Body of pancreas (tissue), 4 donors: ENCODE data around the gene KDM4C. TPM values are rescaled to one million over a fixed set of nuclear protein-coding genes. Genes with fewer than 3 reads are reported as not detected.

Experiments used
- ATAC-seq: fragments of 150-250 bp; one replicate; pipeline ENCODE4 v1.9.1; 2016
- DNase-seq, 4 donors: peaks; one replicate each; pipeline ENCODE4 v3.0.0-alpha.2; 2019
- H3K27ac ChIP-seq, 4 donors: fragments of 200-600 bp; sonication (generic); 1 replicate in 3 of 4; 2 replicates in 1 of 4; pipeline versions ENCODE4 v1.5.1 to v1.6.1; 2016 to 2019; ENCODE audit warnings: mild to moderate bottlenecking in 1 of 4, mixed read lengths in 1 of 4, moderate library complexity in 1 of 4
- H3K27me3 ChIP-seq, 2 donors: fragments of 200-600 bp; sonication (generic); one replicate each; pipeline ENCODE4 v1.6.0; 2016; ENCODE audit warnings: mild to moderate bottlenecking in 1 of 2
- H3K36me3 ChIP-seq, 2 donors: fragments of 200-600 bp; sonication (generic); replicated peaks in 1 of 2; 2 replicates each; pipeline ENCODE4 v1.5.1; 2016; ENCODE audit warnings: low read depth in 2 of 2; ENCODE audit not compliant: insufficient read depth in 1 of 2
- H3K4me1 ChIP-seq: fragments of 200-600 bp; sonication (generic); one replicate; pipeline ENCODE4 v1.6.0; 2016
- H3K4me3 ChIP-seq, 2 donors: fragments of 200-600 bp; sonication (generic); 1 replicate in 1 of 2; 2 replicates in 1 of 2; pipeline ENCODE4 v1.5.1; 2016 to 2019
- H3K9me3 ChIP-seq, 3 donors: fragments of 200-600 bp; sonication (generic); 1 replicate in 2 of 3; 2 replicates in 1 of 3; pipeline ENCODE4 v1.5.1; 2016
- CTCF ChIP-seq, 7 experiments: fragments of 450-650 bp in 4 of 7; fragments of 200-600 bp in 3 of 7; sonication (generic) in 3 of 7; IDR thresholded peaks; one replicate each; pipeline ENCODE4 v1.5.1; 2016 to 2019; ENCODE audit warnings: antibody characterized with exemption in 7 of 7
- POLR2A ChIP-seq, 3 donors: fragments of 450-650 bp; IDR thresholded peaks; one replicate each; pipeline ENCODE4 v1.6.1; 2016; ENCODE audit warnings: antibody characterized with exemption in 3 of 3, mild to moderate bottlenecking in 2 of 3
- WGBS, 2 donors: methylation state at CpG; one replicate each; pipeline ENCODE4 v1.1.5; 2017; 5-methylcytosine and 5-hydroxymethylcytosine counted together
- intact Hi-C: fragments of 100-400 bp; cut with DNase I; formaldehyde crosslinking; loops from one replicate; pipeline ENCODE4 v1.15.1; 2023
- total RNA-seq, 2 donors: library from RNA; depleted of rRNA; stranded (reverse); fragments of >200 nt; gene quantifications; one replicate each; pipeline ENCODE4 v1.1.0, GENCODE V29; 2016

Gene KDM4C
- total RNA-seq, 2 donors from 2014 or later, result 40.5 to 48.5 TPM

DNA sequence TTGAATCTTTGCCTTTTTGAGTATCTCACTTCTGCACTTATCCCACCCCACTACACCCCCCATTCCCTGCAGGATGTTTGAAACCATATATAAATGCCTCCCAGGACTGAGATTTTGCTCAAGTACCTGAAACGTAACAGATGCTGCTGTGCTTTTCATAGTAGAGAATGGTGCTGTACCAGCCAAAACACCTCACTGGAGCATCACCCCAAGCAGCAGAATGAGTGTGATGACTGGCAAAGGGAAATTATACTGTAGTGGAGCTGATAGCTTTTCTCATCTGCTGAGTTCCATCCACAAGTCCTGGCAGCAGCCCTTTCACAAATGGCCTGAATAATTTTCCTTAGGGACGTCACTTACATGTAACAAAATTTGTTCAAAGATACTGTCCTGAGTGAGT, 246.1 kb downstream of the KDM4C start:
- Histone ChIP-seq H3K9me3 (no peaks in the 10 kb centered on the region), H3K4me1 (no peaks in the 10 kb centered on the region), H3K27ac (no peak overlapping the region), H3K36me3 (peaks cover 3 to 9% of the 10 kb centered on the region in 2 donors), H3K4me3 (no peak overlapping the region), H3K27me3 (no peaks in the 10 kb centered on the region)
- ATAC-seq (no peak), DNase-seq (no peak)
- TF ChIP-seq CTCF (IDR thresholded peaks at IDR 0.05) (no peak), POLR2A (IDR thresholded peaks at IDR 0.05) (no peak)
- 90 to 93% methylated on average over 2 of the region's 2 CpGs for WGBS, 2 donors
- intact Hi-C loops, result no loop called here

DNA sequence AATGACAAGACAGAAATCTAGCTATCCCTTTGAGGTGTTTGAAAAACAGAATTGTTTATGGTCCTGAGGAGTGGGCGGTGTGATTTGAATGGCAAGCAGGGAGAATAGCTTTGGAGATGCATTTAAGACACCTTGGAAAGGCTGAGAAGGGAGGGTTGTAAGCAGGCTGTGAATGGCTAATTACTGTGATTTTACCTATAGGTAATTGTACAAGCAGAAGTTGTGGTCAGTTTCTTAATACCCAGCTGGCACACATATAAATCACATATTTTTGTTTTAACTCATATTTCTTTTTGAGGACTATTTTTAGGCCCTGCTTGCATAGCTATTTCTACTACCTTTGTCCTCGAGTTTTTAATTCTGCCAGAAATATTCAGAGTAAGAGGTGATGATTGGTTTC, 248.6 kb downstream of the KDM4C start:
- TF ChIP-seq CTCF (IDR thresholded peaks at IDR 0.05) (no peak), POLR2A (IDR thresholded peaks at IDR 0.05) (no peak)
- Histone ChIP-seq H3K4me3 (no peak overlapping the region), H3K27ac (no peak overlapping the region), H3K27me3 (no peaks in the 10 kb centered on the region), H3K4me1 (no peaks in the 10 kb centered on the region), H3K9me3 (no peaks in the 10 kb centered on the region), H3K36me3 (peaks cover 6 to 7% of the 10 kb centered on the region in 2 donors)
- no peak for DNase-seq
- intact Hi-C loops, result no loop called here
- WGBS, 2 donors, result 74 to 78% methylated on average over 2 of the region's 2 CpGs
- no peak for ATAC-seq

DNA sequence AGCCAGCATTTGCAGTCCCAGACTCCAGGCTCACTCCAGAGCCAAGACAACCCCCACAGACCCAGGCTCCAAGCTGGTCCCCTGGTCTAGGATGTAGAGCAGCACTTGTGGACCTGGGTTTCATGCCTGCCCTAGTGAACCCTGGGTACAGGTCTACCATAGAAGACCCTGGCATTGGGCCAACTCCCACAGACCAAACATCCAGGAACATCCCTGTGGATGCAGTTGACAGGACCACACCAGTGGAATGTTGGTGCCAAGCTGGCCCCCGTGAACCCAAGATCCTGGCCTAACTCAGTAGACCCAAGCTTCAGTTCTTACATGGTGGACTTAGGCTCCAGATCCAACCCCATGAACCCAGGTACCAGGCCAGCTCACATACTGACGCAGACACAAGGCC, 250.6 kb downstream of the KDM4C start:
- Histone ChIP-seq H3K36me3 (peaks cover 6 to 15% of the 10 kb centered on the region in 2 donors), H3K9me3 (no peaks in the 10 kb centered on the region), H3K4me3 (no peak overlapping the region), H3K4me1 (no peaks in the 10 kb centered on the region), H3K27me3 (no peaks in the 10 kb centered on the region), H3K27ac (no peak overlapping the region)
- DNase-seq (peak in 3 of 4 donors; percentile 13 to 18 (median 18)), ATAC-seq (no peak)
- TF ChIP-seq POLR2A (IDR thresholded peaks at IDR 0.05) (no peak), CTCF (IDR thresholded peaks at IDR 0.05) (no peak)
- intact Hi-C loops, result no loop called here
- 50 to 100% methylated on average over 1 to 2 of the region's 2 CpGs for WGBS, 2 donors

GRCh38 chr9:7009065-7009464, 251.3 kb downstream of the KDM4C start:
- ATAC-seq (no peak), DNase-seq (no peak)
- no peaks in the 10 kb centered on the region for H3K4me1 ChIP-seq
- TF ChIP-seq POLR2A (IDR thresholded peaks at IDR 0.05) (no peak), CTCF (IDR thresholded peaks at IDR 0.05) (no peak)
- intact Hi-C loops, result no loop called here
- WGBS, 2 donors, result 95 to 100% methylated on average over 1 of the region's 1 CpG
- H3K27me3 ChIP-seq, result no peaks in the 10 kb centered on the region
- H3K27ac ChIP-seq, result no peak overlapping the region
- H3K9me3 ChIP-seq, result no peaks in the 10 kb centered on the region
- peaks cover 6 to 18% of the 10 kb centered on the region in 2 donors for H3K36me3 ChIP-seq
- no peak overlapping the region for H3K4me3 ChIP-seq

- H3K36me3 ChIP-seq, result peaks cover 6 to 21% of the 10 kb centered on the region in 2 donors
- H3K9me3 ChIP-seq, result no peaks in the 10 kb centered on the region
- no peak overlapping the region for H3K4me3 ChIP-seq
- TF ChIP-seq POLR2A (IDR thresholded peaks at IDR 0.05) (no peak), CTCF (IDR thresholded peaks at IDR 0.05) (no peak)
- DNase-seq (no peak), ATAC-seq (no peak)
- H3K27me3 ChIP-seq, result no peaks in the 10 kb centered on the region
- no peak overlapping the region for H3K27ac ChIP-seq
- WGBS, 2 donors, result 81 to 82% methylated on average over 8 of the region's 8 CpGs
- H3K4me1 ChIP-seq, result no peaks in the 10 kb centered on the region
- intact Hi-C loops, result no loop called here
Measured at GRCh38 chr9:7011395-7012067, 253.8 kb downstream of the KDM4C start.
